Measurements from ENCODE around the gene EPS15. TPM values are rescaled to one million over a fixed set of nuclear protein-coding genes. Genes with fewer than 3 reads are reported as not detected.

The EPS15 gene
- total RNA-seq, 1 experiment from 2014 or later = 54.4 TPM

DNA sequence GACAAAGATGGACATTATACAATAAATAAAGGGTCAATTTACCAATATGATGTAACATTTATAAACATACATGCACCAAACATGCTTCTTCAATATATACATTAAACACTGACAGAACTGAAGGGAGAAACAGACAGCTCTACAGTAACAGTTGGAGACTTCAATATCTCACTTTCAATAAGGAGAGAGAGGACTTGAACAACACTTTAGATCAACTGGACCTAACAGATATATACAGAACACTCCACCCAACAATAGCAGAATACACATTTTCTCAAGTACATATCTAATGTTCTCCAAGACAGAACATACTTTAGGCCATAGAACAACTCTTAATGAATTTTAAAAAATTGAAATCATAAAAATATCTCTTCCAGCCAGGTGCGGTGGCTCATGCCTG, 138.1 kb downstream of the EPS15 start:
- ChIA-PET POLR2A (no interaction called here), CTCF (no interaction called here)
- intact Hi-C loops (cut with micrococcal nuclease; ENCODE audit: unreplicated experiment) (no loop called here), in situ Hi-C loops (cut with HindIII; ENCODE audit: low pct_unique_long_range_greater_than_20kb, low sequenced_read_pairs) (no loop called here)
- no peaks in the 10 kb centered on the region for H3K27me3 ChIP-seq (ENCODE audit: control insufficient read depth, insufficient read depth, low read length)
- no peak for ATAC-seq
- DNase-seq (ENCODE audit: low read depth, low spot score) = no peak
- H3K9me3 ChIP-seq (ENCODE audit: control insufficient read depth, insufficient read depth, low read depth, low read length) = no peaks in the 10 kb centered on the region; the same call in 1 of the 2 replicates
- no peaks in the 10 kb centered on the region; the same call in 1 of the 2 replicates for H3K36me3 ChIP-seq (ENCODE audit: control insufficient read depth, insufficient read depth, low read length)
- H3K4me3 ChIP-seq (ENCODE audit: low read depth in 2 of 2, low read length in 2 of 2) = no peak overlapping the region
- no peaks in the 10 kb centered on the region for H3K4me1 ChIP-seq (ENCODE audit: control insufficient read depth, insufficient read depth, low read length)
- BruUV-seq (replicated peaks) = no TSS peak
- TF ChIP-seq, protein P1, sequence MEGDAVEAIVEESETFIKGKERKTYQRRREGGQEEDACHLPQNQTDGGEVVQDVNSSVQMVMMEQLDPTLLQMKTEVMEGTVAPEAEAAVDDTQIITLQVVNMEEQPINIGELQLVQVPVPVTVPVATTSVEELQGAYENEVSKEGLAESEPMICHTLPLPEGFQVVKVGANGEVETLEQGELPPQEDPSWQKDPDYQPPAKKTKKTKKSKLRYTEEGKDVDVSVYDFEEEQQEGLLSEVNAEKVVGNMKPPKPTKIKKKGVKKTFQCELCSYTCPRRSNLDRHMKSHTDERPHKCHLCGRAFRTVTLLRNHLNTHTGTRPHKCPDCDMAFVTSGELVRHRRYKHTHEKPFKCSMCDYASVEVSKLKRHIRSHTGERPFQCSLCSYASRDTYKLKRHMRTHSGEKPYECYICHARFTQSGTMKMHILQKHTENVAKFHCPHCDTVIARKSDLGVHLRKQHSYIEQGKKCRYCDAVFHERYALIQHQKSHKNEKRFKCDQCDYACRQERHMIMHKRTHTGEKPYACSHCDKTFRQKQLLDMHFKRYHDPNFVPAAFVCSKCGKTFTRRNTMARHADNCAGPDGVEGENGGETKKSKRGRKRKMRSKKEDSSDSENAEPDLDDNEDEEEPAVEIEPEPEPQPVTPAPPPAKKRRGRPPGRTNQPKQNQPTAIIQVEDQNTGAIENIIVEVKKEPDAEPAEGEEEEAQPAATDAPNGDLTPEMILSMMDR (IDR thresholded peaks at IDR 0.05) = no peak
- TF ChIP-seq SIN3A (IDR thresholded peaks at IDR 0.05; ENCODE audit: borderline replicate concordance, insufficient read depth, low read depth, low read length) = no peak
- TF ChIP-seq POLR2AphosphoS5 (IDR thresholded peaks at IDR 0.05; ENCODE audit: low read depth, low read length) = no peak
- TF ChIP-seq, protein P2, sequence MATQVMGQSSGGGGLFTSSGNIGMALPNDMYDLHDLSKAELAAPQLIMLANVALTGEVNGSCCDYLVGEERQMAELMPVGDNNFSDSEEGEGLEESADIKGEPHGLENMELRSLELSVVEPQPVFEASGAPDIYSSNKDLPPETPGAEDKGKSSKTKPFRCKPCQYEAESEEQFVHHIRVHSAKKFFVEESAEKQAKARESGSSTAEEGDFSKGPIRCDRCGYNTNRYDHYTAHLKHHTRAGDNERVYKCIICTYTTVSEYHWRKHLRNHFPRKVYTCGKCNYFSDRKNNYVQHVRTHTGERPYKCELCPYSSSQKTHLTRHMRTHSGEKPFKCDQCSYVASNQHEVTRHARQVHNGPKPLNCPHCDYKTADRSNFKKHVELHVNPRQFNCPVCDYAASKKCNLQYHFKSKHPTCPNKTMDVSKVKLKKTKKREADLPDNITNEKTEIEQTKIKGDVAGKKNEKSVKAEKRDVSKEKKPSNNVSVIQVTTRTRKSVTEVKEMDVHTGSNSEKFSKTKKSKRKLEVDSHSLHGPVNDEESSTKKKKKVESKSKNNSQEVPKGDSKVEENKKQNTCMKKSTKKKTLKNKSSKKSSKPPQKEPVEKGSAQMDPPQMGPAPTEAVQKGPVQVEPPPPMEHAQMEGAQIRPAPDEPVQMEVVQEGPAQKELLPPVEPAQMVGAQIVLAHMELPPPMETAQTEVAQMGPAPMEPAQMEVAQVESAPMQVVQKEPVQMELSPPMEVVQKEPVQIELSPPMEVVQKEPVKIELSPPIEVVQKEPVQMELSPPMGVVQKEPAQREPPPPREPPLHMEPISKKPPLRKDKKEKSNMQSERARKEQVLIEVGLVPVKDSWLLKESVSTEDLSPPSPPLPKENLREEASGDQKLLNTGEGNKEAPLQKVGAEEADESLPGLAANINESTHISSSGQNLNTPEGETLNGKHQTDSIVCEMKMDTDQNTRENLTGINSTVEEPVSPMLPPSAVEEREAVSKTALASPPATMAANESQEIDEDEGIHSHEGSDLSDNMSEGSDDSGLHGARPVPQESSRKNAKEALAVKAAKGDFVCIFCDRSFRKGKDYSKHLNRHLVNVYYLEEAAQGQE (IDR thresholded peaks at IDR 0.05; ENCODE audit: insufficient read depth in 1 of 2, low read depth in 2 of 2, low read length in 1 of 2) = no peak
- TF ChIP-seq TCF7L2 (IDR thresholded peaks at IDR 0.05; ENCODE audit: low read depth, low read length) = no peak
- H3K27ac ChIP-seq (ENCODE audit: low read length) = no peak overlapping the region

DNA sequence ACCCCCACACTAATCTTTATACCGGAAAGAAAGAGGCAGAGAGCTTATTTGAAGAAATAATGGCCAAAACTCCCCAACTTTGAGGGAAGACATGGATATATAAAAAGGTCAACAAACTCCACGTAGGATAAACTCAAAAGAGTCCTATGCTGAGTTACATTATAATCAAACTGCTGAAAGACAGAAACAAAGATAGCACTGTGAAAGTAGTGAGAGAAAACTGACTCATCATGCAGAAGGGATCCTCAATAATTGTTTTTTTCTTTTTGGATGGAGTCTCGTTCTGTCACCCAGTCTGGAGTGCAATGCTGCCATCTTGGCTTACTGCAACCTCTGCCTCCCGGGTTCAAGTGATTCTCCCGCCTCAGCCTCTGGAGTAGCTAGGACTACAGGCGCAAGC, 140.2 kb downstream of the EPS15 start:
- intact Hi-C loops (cut with micrococcal nuclease; ENCODE audit: unreplicated experiment) (no loop called here), in situ Hi-C loops (cut with HindIII; ENCODE audit: low pct_unique_long_range_greater_than_20kb, low sequenced_read_pairs) (no loop called here)
- Histone ChIP-seq H3K27me3 (ENCODE audit: control insufficient read depth, insufficient read depth, low read length) (no peaks in the 10 kb centered on the region), H3K9me3 (ENCODE audit: control insufficient read depth, insufficient read depth, low read depth, low read length) (no peaks in the 10 kb centered on the region), H3K36me3 (ENCODE audit: control insufficient read depth, insufficient read depth, low read length) (no peaks in the 10 kb centered on the region; the same call in 1 of the 2 replicates), H3K4me3 (ENCODE audit: low read depth in 2 of 2, low read length in 2 of 2) (no peak overlapping the region), H3K4me1 (ENCODE audit: control insufficient read depth, insufficient read depth, low read length) (no peaks in the 10 kb centered on the region), H3K27ac (ENCODE audit: low read length) (no peak overlapping the region)
- ATAC-seq = no peak
- no peak for DNase-seq (ENCODE audit: low read depth, low spot score)
- ChIA-PET CTCF (no interaction called here), POLR2A (no interaction called here)
- no TSS peak for BruUV-seq (replicated peaks)
- TF ChIP-seq POLR2AphosphoS5 (IDR thresholded peaks at IDR 0.05; ENCODE audit: low read depth, low read length) (no peak), TCF7L2 (IDR thresholded peaks at IDR 0.05; ENCODE audit: low read depth, low read length) (no peak), SIN3A (IDR thresholded peaks at IDR 0.05; ENCODE audit: borderline replicate concordance, insufficient read depth, low read depth, low read length) (no peak)

DNA sequence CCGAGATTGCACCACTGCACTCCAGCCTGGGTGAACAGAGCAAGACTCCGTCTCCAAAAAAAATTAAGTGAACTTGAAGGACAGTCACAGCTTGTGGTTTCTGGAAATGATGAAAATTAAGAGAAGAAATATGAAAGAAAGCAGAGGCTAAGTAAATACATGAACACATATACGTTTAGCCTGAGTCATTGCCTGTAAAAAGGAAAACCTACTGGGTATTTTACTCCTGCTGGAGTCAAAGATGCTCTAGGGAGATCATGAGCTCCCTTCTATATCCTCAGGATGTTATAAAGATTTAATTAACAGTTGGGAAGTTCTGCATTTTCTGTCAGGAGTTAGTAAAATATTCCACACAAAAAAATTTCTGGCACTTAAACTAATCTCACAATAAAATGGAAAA, 145.2 kb downstream of the EPS15 start:
- POLR2A ChIA-PET = interaction anchor here (0.6 kb wide), 1 partner anchor 497 kb away, joined by 9 read pairs; no protein-coding TSS in a partner anchor
- Histone ChIP-seq H3K4me1 (ENCODE audit: control insufficient read depth, insufficient read depth, low read length) (no peaks in the 10 kb centered on the region), H3K27me3 (ENCODE audit: control insufficient read depth, insufficient read depth, low read length) (no peaks in the 10 kb centered on the region), H3K36me3 (ENCODE audit: control insufficient read depth, insufficient read depth, low read length) (no peaks in the 10 kb centered on the region), H3K9me3 (ENCODE audit: control insufficient read depth, insufficient read depth, low read depth, low read length) (no peaks in the 10 kb centered on the region), H3K27ac (ENCODE audit: low read length) (no peak overlapping the region), H3K4me3 (ENCODE audit: low read depth in 2 of 2, low read length in 2 of 2) (no peak overlapping the region)
- no peak for DNase-seq (ENCODE audit: low read depth, low spot score)
- TF ChIP-seq POLR2AphosphoS5 (IDR thresholded peaks at IDR 0.05; ENCODE audit: low read depth, low read length) (no peak), SIN3A (IDR thresholded peaks at IDR 0.05; ENCODE audit: borderline replicate concordance, insufficient read depth, low read depth, low read length) (no peak)
- TF ChIP-seq, protein P2 (IDR thresholded peaks at IDR 0.05; ENCODE audit: insufficient read depth in 1 of 2, low read depth in 2 of 2, low read length in 1 of 2) = no peak
- BruUV-seq (replicated peaks) = no TSS peak
- no peak for ATAC-seq
- intact Hi-C loops (cut with micrococcal nuclease; ENCODE audit: unreplicated experiment) = no loop called here
- CTCF ChIA-PET = no interaction called here
- in situ Hi-C loops (cut with HindIII; ENCODE audit: low pct_unique_long_range_greater_than_20kb, low sequenced_read_pairs) = no loop called here

All from Panc1 (cell line).